Mesothelial cell of epicardium (in vitro differentiated cells): ENCODE results near the gene MAP3K19. TPM values are rescaled to one million over a fixed set of nuclear protein-coding genes. Genes with fewer than 3 reads are reported as not detected.

Source experiments
- DNase-seq, 2 experiments: peaks; one replicate each; pipeline ENCODE4 v3.0.0; 2021; ENCODE audit warnings: low spot score in 2 of 2; ENCODE audit not compliant: unreplicated experiment in 2 of 2
- H3K27ac Mint-ChIP-seq: 2 replicates; pipeline ENCODE4 v1.8.0; 2021; ENCODE audit warnings: mixed read lengths
- H3K27me3 Mint-ChIP-seq: 2 replicates; pipeline ENCODE4 v1.8.0; 2021; ENCODE audit warnings: low read depth, mixed read lengths
- H3K36me3 Mint-ChIP-seq: 2 replicates; pipeline ENCODE4 v1.8.0; 2021; ENCODE audit warnings: mixed read lengths
- H3K4me1 Mint-ChIP-seq: 2 replicates; pipeline ENCODE4 v1.8.0; 2021; ENCODE audit warnings: mixed read lengths
- H3K4me3 Mint-ChIP-seq: 2 replicates; pipeline ENCODE4 v1.8.0; 2021; ENCODE audit warnings: mild to moderate bottlenecking, moderate library complexity, mixed read lengths
- H3K9me3 Mint-ChIP-seq: 2 replicates; pipeline ENCODE4 v1.8.0; 2021; ENCODE audit warnings: mixed read lengths
- total RNA-seq: library from RNA; stranded (reverse); gene quantifications from 3 replicates; pipeline ENCODE4 v1.2.1, GENCODE V29; 2021
- TF ChIP-seq, protein P1 (sequence below): fragments of 200-600 bp; sonication (generic); IDR thresholded peaks from one replicate; pipeline ENCODE4 v1.5.0; 2021; ENCODE audit warnings: antibody characterized with exemption; ENCODE audit not compliant: unreplicated experiment

Gene MAP3K19
- total RNA-seq, 1 donor from 2014 or later, result not detected

DNA sequence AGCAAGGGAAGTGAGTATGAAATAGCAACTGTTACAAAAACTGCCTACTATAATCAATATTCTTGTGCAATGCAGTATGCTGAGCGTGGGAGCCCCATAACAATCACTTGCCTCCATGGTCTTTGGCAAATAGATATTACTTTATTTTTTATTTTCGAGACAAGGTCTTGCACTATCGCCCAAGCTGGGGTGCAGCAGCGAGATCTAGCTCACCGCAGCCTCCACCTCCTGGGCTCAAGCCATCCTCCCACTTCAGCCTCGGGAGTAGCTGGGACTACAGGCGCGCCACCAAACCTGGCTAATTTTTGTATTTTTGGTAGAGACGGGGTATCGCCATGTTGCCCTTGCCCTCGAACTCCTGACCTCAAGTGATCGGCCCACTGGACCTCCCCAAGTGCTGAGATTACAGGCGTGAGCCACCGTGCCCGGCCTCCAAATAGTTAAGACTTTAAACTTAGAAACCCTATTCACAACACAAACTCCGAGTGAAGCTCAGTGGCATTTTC lies 129.8 kb downstream of the MAP3K19 start:
- peaks cover 2% of the 10 kb centered on the region for H3K36me3 Mint-ChIP-seq
- peaks cover 14% of the 10 kb centered on the region for H3K4me1 Mint-ChIP-seq
- no peak for DNase-seq
- TF ChIP-seq, protein P1, sequence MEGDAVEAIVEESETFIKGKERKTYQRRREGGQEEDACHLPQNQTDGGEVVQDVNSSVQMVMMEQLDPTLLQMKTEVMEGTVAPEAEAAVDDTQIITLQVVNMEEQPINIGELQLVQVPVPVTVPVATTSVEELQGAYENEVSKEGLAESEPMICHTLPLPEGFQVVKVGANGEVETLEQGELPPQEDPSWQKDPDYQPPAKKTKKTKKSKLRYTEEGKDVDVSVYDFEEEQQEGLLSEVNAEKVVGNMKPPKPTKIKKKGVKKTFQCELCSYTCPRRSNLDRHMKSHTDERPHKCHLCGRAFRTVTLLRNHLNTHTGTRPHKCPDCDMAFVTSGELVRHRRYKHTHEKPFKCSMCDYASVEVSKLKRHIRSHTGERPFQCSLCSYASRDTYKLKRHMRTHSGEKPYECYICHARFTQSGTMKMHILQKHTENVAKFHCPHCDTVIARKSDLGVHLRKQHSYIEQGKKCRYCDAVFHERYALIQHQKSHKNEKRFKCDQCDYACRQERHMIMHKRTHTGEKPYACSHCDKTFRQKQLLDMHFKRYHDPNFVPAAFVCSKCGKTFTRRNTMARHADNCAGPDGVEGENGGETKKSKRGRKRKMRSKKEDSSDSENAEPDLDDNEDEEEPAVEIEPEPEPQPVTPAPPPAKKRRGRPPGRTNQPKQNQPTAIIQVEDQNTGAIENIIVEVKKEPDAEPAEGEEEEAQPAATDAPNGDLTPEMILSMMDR, result no peak
- H3K4me3 Mint-ChIP-seq, result peak overlapping the region; percentile 98
- H3K9me3 Mint-ChIP-seq, result peaks cover 22% of the 10 kb centered on the region
- H3K27me3 Mint-ChIP-seq, result no peaks in the 10 kb centered on the region
- peak overlapping the region; percentile 100 for H3K27ac Mint-ChIP-seq

Other genes starting within 250 kb of the MAP3K19 start
- gene ACMSD, start 208.8 kb downstream of the MAP3K19 start, total RNA-seq, result not detected in 3 replicates
- 70.0 to 70.5 TPM (median 70.3 TPM) in 3 replicates for gene CCNT2, start 128.6 kb downstream of the MAP3K19 start, total RNA-seq
- 33.7 to 37.3 TPM (median 35.2 TPM) in 3 replicates for gene RAB3GAP1, start 4.8 kb upstream of the MAP3K19 start, total RNA-seq